ENCODE results near the gene DIDO1. TPM values are rescaled to one million over a fixed set of nuclear protein-coding genes. Genes with fewer than 3 reads are reported as not detected.
"Not testable (repeated sequence)": the region's sequence is repeated elsewhere in the genome, so short reads cannot be mapped to it uniquely, and the experiment has no call there.

The DIDO1 gene
- total RNA-seq, 2 experiments from 2014 or later: 51.9 to 54.3 TPM

- Histone ChIP-seq H3K4me3 (ENCODE audit: low read length) (no peak overlapping the region), H3K4me1 (ENCODE audit: insufficient read depth, low read length) (peaks cover 30% of the 10 kb centered on the region), H3K27me3 (ENCODE audit: control insufficient read depth in 1 of 2, insufficient read depth in 2 of 2, low read length in 2 of 2) (peaks cover 0 to 5% of the 10 kb centered on the region in 2 experiments), H3K36me3 (ENCODE audit: insufficient read depth, low read length) (peaks cover 12% of the 10 kb centered on the region), H3K27ac (ENCODE audit: low read depth in 1 of 2, low read length in 2 of 2) (peak overlapping the region in 1 of 2 donors; percentile 25), H3K9me3 (ENCODE audit: control insufficient read depth in 1 of 2, insufficient read depth in 1 of 2, low read length in 2 of 2) (no peaks in the 10 kb centered on the region)
- ChIA-PET POLR2A (interaction anchor here (1.1 to 3.0 kb wide), 3 partner anchors 12 to 43 kb away, joined by 3 to 16 read pairs (median 3); no protein-coding TSS in a partner anchor), CTCF (interaction anchor here (0.9 kb wide), 1 partner anchor 11 kb away, joined by 3 read pairs; no protein-coding TSS in a partner anchor)
- Mint-ChIP-seq H3K9me3 (no peaks in the 10 kb centered on the region), H3K27ac (peak overlapping the region; percentile 44), H3K4me3 (peak overlapping the region; percentile 34), H3K36me3 (ENCODE audit: low read depth) (peaks cover 7% of the 10 kb centered on the region), H3K4me1 (ENCODE audit: low read depth) (peaks cover 28% of the 10 kb centered on the region), H3K27me3 (no peaks in the 10 kb centered on the region)
- ATAC-seq (ENCODE audit: poor library complexity) (peak; percentile 46), DNase-seq (peak in 2 of 14 experiments; percentile 40 to 51)
- intact Hi-C loops (cut with DNase I, micrococcal nuclease): no loop called here
- TF ChIP-seq CTCF (IDR thresholded peaks at IDR 0.05): no peak
Observed at GRCh38 chr20:62875419-62876361, 50.6 kb downstream of the DIDO1 start.

- Histone ChIP-seq H3K4me1 (ENCODE audit: insufficient read depth, low read length) (peaks cover 30% of the 10 kb centered on the region), H3K9me3 (ENCODE audit: control insufficient read depth in 1 of 2, insufficient read depth in 1 of 2, low read length in 2 of 2) (no peaks in the 10 kb centered on the region), H3K4me3 (ENCODE audit: low read length) (no peak overlapping the region), H3K27me3 (ENCODE audit: control insufficient read depth in 1 of 2, insufficient read depth in 2 of 2, low read length in 2 of 2) (peaks cover 0 to 5% of the 10 kb centered on the region in 2 experiments), H3K27ac (ENCODE audit: low read depth in 1 of 2, low read length in 2 of 2) (no peak overlapping the region), H3K36me3 (ENCODE audit: insufficient read depth, low read length) (peaks cover 10% of the 10 kb centered on the region)
- Mint-ChIP-seq H3K9me3 (no peaks in the 10 kb centered on the region), H3K27ac (no peak overlapping the region), H3K4me1 (ENCODE audit: low read depth) (peaks cover 28% of the 10 kb centered on the region), H3K4me3 (no peak overlapping the region), H3K36me3 (ENCODE audit: low read depth) (peaks cover 7% of the 10 kb centered on the region), H3K27me3 (no peaks in the 10 kb centered on the region)
- POLR2A ChIA-PET: interaction anchor here (1.1 to 3.0 kb wide), 2 partner anchors 13 to 16 kb away, joined by 3 to 16 read pairs; no protein-coding TSS in a partner anchor
- intact Hi-C loops (cut with DNase I, micrococcal nuclease): no loop called here
- TF ChIP-seq CTCF (IDR thresholded peaks at IDR 0.05): no peak
- peak in 1 of 14 experiments; percentile 21 for DNase-seq
- ATAC-seq (ENCODE audit: poor library complexity): no peak
- CTCF ChIA-PET: interaction anchor here (1.4 kb wide), 1 partner anchor 26 kb away, joined by 3 read pairs; no protein-coding TSS in a partner anchor
Observed at GRCh38 chr20:62874964-62875344, 51.4 kb downstream of the DIDO1 start.

- Mint-ChIP-seq H3K4me1 (ENCODE audit: low read depth) (peaks cover 28% of the 10 kb centered on the region), H3K27ac (peak overlapping the region; percentile 58)
- peaks cover 30% of the 10 kb centered on the region for H3K4me1 ChIP-seq (ENCODE audit: insufficient read depth, low read length)
- not testable (repeated sequence) for H3K4me3 ChIP-seq (ENCODE audit: low read length); ATAC-seq (ENCODE audit: poor library complexity); H3K9me3 Mint-ChIP-seq; H3K36me3 ChIP-seq (ENCODE audit: insufficient read depth, low read length); H3K4me3 Mint-ChIP-seq; H3K27me3 Mint-ChIP-seq; H3K27me3 ChIP-seq (ENCODE audit: control insufficient read depth in 1 of 2, insufficient read depth in 2 of 2, low read length in 2 of 2); H3K36me3 Mint-ChIP-seq (ENCODE audit: low read depth); H3K27ac ChIP-seq (ENCODE audit: low read depth in 1 of 2, low read length in 2 of 2); H3K9me3 ChIP-seq (ENCODE audit: control insufficient read depth in 1 of 2, insufficient read depth in 1 of 2, low read length in 2 of 2)
- POLR2A ChIA-PET: interaction anchor here (0.7 kb wide), 1 partner anchor 257 kb away, joined by 3 read pairs; no protein-coding TSS in a partner anchor
- TF ChIP-seq CTCF (IDR thresholded peaks at IDR 0.05): peak; percentile 35
- DNase-seq: peak in 5 of 14 experiments; percentile 16 to 64 (median 46)
- CTCF ChIA-PET: interaction anchor here (0.9 to 1.4 kb wide), 3 partner anchors 17 to 135 kb away, joined by 3 to 4 read pairs (median 3); no protein-coding TSS in a partner anchor
- intact Hi-C loops (cut with DNase I, micrococcal nuclease): loop anchor here in 1 of 2 experiments (1.0 kb wide), 1 partner anchor 136 kb away; no protein-coding TSS in a partner anchor
Observed at GRCh38 chr20:62873681-62874031, 52.6 kb downstream of the DIDO1 start.
